NCI-H510A treated with DMSO at 0.1 percent for 48 hours (cell line): Measurements from ENCODE around the gene SNX6.
"Not testable (repeated sequence)": the region's sequence is repeated elsewhere in the genome, so short reads cannot be mapped to it uniquely, and the experiment has no call there.

ENCODE experiments used
- DNase-seq: peaks from one replicate; lab custom pipeline; 2025; lab: John Stamatoyannopoulos, UW

The SNX6 gene

GRCh38 chr14:34562776-34563150 is 67.2 kb downstream of the SNX6 start:
- no peak for DNase-seq

- not testable (repeated sequence) for DNase-seq
Measured at GRCh38 chr14:34562037-34562775, 67.7 kb downstream of the SNX6 start.

GRCh38 chr14:34556498-34556829 is 73.5 kb downstream of the SNX6 start:
- not testable (repeated sequence) for DNase-seq

DNA sequence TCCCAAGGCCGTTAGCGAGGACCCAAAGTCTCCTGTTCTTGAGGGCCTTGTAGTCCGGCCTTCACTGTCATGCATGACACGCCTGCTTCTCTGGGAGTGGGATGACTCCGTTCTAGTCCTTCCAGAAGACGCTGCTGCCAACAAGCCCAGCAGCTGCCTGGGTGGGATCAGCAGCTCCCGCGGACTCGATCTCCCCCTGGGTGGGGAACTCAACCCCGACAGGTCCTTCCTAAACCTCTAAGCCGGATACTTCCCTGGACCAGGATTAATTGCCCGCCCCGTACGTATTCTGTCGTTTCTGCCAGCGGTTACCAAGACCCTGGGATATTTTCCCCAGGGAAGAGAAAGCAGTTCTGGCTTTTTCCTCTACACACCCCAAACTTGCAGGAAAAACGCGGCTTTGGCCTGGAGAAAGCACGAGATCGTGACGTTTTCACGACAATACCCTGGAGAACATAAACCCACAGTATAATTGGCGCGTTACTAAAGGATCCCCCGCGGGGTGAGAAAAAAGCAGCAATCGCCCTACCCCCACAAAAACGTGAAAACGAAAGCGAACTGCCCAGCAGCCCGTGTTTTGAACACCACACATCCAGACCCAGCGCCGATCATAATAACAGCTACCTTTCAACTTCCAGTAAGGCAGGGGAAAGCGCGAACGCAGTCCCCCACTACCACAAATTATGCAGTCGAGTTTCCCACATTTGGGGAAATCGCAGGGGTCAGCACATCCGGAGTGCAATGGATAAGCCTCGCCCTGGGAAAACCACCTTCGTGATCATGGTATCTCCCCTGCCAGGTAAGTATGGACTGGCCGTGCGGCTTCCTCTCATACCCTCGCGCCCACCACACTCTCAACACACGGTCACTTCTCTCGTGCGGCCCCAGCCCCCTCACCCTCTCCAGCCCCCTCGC is 74.1 kb downstream of the SNX6 start:
- not testable (repeated sequence) for DNase-seq

DNA sequence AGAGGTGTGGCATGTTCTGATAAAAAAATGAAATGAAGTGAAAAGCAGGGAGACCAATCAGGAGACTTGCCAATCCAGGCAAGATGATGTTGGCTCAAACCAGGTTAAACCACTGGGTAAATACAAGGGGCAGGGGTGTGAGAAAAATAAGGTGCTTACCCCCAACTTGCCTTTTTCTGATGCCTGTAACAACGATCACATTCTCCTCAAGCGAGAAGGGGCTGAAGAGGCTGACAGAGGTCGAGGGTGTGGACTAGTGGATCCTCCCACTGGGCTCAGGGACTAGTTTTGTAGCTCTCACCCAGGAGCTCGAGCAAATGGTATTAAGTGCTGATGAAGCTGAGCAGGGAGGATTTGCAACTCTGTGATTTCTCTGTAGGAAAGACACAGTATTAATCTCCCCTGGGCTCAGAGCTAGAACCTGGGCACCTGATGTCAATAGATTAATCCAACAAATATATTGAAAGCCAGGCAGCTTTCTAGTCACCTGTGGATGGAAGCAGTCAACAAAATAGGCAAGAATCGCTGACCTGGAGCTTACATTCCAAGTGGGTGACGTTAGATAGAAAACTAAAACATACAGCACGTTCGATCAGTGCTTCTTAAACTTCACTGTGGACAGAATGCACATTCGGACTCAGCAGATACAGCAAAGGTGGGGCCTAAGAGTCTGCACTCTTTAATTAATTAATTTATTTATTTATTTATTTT is 75.3 kb downstream of the SNX6 start:
- DNase-seq = no peak

GRCh38 chr14:34549276-34549966 is 80.5 kb downstream of the SNX6 start:
- not testable (repeated sequence) for DNase-seq

GRCh38 chr14:34548472-34548981 is 81.4 kb downstream of the SNX6 start:
- no peak for DNase-seq

DNA sequence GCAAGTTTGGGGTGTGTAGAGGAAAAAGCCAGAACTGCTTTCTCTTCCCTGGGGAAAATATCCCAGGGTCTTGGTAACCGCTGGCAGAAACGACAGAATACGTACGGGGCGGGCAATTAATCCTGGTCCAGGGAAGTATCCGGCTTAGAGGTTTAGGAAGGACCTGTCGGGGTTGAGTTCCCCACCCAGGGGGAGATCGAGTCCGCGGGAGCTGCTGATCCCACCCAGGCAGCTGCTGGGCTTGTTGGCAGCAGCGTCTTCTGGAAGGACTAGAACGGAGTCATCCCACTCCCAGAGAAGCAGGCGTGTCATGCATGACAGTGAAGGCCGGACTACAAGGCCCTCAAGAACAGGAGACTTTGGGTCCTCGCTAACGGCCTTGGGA is 82.8 kb downstream of the SNX6 start:
- not testable (repeated sequence) for DNase-seq

DNA sequence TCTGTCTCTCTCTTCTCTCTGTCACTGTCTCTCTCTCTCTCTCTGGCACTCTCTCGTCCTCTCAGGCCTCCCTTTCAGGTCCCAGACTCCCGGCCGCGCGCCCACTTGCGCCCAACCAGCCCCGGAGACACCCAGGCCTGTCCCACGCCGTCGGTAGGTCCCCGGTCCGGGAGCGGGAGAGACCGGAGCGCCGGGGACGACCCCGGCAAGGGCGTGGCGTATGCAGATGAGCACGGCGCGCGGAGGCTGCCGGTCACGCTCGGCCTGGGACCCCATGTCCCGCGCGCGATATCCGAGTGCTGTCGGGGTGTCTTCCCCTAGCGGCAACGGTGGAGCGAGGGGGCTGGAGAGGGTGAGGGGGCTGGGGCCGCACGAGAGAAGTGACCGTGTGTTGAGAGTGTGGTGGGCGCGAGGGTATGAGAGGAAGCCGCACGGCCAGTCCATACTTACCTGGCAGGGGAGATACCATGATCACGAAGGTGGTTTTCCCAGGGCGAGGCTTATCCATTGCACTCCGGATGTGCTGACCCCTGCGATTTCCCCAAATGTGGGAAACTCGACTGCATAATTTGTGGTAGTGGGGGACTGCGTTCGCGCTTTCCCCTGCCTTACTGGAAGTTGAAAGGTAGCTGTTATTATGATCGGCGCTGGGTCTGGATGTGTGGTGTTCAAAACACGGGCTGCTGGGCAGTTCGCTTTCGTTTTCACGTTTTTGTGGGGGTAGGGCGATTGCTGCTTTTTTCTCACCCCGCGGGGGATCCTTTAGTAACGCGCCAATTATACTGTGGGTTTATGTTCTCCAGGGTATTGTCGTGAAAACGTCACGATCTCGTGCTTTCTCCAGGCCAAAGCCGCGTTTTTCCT is 83.4 kb downstream of the SNX6 start:
- DNase-seq = not testable (repeated sequence)

GRCh38 chr14:34540181-34541059 is 89.5 kb downstream of the SNX6 start:
- DNase-seq = not testable (repeated sequence)

DNA sequence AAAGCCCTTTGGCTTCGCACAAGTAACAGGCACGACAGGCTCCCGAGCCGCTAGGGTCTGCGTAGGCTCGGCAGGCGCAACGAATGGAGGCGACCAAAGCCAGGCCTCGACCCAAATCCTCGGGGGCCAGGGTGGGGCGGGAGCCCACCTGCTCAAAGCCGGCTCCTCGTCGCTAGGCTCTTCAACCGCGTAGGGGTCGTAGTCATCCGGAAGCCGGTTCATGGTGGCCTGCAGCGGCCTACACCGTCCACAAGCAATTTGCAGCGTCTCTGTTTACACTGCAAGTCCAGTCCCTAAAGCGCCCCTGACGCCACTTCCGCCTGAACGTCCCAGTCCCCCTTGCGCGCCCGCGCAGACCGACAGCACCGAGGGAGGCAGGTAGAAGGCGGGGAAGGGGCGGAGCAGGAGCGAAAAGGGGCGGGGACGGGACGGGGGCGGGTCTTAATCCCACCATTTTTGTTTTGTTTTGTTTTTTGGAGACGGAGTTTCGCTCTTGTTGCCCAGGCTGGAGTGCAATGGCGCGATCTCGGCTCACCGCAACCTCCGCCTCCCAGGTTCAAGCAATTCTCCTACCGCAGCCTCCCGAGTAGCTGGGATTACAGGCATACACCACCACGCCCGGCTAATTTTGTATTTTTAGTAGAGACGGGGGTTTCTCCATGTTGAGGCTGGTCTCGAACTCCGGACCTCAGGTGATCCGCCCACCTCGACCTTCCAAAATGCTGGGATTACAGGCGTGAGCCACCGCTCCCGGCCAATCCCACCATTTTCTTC is 90.4 kb downstream of the SNX6 start, which contains the start of gene EAPP:
TSS of gene EAPP (minus strand) at position 295 of the 774 bp plus-strand sequence. CDS start at position 222, 73 bp downstream.
- DNase-seq = no peak

GRCh38 chr14:34538871-34539406 is 91.0 kb downstream of the SNX6 start:
- no peak for DNase-seq

GRCh38 chr14:34538096-34538495 is 91.9 kb downstream of the SNX6 start:
- not testable (repeated sequence) for DNase-seq

- DNase-seq = no peak
Measured at GRCh38 chr14:34537677-34538009, 92.3 kb downstream of the SNX6 start.

DNA sequence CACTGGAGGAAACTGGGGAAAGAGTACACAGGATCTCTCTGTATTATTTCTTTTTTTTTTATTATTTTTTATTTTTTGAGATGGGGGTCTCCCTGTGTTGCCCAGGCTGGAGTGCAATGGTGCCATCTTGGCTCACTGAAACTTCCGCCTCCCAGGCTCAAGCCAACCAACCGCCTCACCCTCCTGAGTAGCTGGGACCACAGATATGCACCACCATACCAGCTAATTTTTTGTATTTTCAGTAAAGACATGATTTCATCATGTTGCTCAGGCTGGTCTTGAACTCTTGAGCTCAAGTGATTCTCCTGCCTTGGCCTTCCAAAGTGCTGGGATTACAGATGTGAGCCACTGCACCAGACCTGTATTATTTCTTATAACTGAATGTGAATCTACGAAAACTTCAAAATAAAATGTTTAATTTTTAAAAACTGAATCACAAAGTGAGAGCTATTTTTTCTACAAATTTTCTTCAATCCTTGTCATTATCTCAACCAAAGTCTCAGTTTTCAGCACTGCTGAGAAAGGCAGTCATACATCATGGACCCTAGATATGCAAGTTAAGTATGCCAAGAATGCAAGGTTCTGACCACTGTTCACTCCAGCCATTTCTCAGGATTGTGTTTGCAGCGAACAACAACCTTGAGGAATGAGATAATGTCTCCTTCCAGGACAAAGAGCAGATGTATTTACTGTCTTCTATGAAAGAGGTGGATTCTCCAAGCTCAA is 92.8 kb downstream of the SNX6 start:
- DNase-seq = no peak

DNA sequence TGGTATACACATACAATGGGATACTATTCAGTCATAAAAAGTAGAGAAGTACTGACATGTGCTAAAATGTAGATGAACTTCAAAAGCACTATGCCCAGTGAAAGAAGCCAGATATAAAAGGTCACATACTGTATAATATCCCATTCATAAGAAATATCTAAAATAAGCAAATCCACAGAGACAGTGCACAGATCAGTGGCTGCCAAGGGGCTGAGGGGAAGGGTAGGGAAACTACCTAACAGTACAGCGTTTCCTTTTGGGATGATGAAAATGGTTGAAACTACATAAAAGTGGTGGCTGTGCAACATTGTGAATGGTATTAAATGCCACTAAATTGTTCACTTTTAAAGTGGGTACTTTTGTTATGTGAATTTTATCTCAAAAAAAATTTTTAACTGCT is 102.4 kb downstream of the SNX6 start:
- DNase-seq = no peak

GRCh38 chr14:34524216-34524615 is 105.7 kb downstream of the SNX6 start:
- not testable (repeated sequence) for DNase-seq

GRCh38 chr14:34522496-34522895 is 107.5 kb downstream of the SNX6 start:
- DNase-seq = no peak
